ENCODE data around the gene TSTD2. TPM values are rescaled to one million over a fixed set of nuclear protein-coding genes. Genes with fewer than 3 reads are reported as not detected.

TSTD2 gene
- total RNA-seq, 2 experiments from 2014 or later = 23.8 to 26.0 TPM

DNA sequence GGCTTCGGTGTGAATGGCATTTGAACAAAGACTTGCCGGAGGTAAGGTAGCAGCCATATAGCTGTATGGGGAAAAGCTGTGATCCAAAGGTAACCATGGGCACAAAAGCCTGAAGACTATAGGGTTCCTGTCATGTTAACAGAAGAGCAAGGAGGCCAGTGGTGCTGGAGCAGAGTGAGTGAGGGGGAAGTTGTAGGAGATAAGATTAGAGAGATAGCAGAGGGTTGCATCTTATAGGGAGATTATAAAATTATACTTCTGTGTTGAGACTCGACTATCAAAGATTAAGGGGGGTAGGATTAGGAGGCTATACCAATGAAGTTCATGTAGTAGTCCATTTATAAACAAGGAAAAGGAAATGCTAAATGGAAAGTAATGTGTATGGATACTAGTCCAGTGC, 3.7 kb upstream of the TSTD2 start:
- ChIA-PET POLR2A (no interaction called here), CTCF (interaction anchor here (1.2 kb wide), 1 partner anchor 22 kb away, joined by 3 read pairs; no protein-coding TSS in a partner anchor)
- no peaks in the 10 kb centered on the region for H3K9me3 ChIP-seq (ENCODE audit: control insufficient read depth in 1 of 2, insufficient read depth in 1 of 2, low read length in 2 of 2)
- intact Hi-C loops (cut with DNase I, micrococcal nuclease) = loop anchor here (10.0 kb wide), 2 partner anchors 268 to 1168 kb away; partner anchors contain the start of gene GALNT12 (in 1 of the 2)
- peak overlapping the region; percentile 19 for H3K27ac Mint-ChIP-seq
- H3K27me3 Mint-ChIP-seq = no peaks in the 10 kb centered on the region
- DNase-seq (no peak), ATAC-seq (ENCODE audit: poor library complexity) (no peak)
- H3K27me3 ChIP-seq (ENCODE audit: control insufficient read depth in 1 of 2, insufficient read depth in 2 of 2, low read length in 2 of 2) = no peaks in the 10 kb centered on the region
- TF ChIP-seq, protein P1, sequence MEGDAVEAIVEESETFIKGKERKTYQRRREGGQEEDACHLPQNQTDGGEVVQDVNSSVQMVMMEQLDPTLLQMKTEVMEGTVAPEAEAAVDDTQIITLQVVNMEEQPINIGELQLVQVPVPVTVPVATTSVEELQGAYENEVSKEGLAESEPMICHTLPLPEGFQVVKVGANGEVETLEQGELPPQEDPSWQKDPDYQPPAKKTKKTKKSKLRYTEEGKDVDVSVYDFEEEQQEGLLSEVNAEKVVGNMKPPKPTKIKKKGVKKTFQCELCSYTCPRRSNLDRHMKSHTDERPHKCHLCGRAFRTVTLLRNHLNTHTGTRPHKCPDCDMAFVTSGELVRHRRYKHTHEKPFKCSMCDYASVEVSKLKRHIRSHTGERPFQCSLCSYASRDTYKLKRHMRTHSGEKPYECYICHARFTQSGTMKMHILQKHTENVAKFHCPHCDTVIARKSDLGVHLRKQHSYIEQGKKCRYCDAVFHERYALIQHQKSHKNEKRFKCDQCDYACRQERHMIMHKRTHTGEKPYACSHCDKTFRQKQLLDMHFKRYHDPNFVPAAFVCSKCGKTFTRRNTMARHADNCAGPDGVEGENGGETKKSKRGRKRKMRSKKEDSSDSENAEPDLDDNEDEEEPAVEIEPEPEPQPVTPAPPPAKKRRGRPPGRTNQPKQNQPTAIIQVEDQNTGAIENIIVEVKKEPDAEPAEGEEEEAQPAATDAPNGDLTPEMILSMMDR (IDR thresholded peaks at IDR 0.05) = no peak
- H3K9me3 Mint-ChIP-seq = no peaks in the 10 kb centered on the region
- peaks cover 47% of the 10 kb centered on the region for H3K36me3 Mint-ChIP-seq (ENCODE audit: low read depth)
- peaks cover 18% of the 10 kb centered on the region for H3K36me3 ChIP-seq (ENCODE audit: insufficient read depth, low read length)
- H3K4me3 Mint-ChIP-seq = peak overlapping the region; percentile 54
- peaks cover 82% of the 10 kb centered on the region for H3K4me1 Mint-ChIP-seq (ENCODE audit: low read depth)
- no peak overlapping the region for H3K4me3 ChIP-seq (ENCODE audit: low read length)
- H3K4me1 ChIP-seq (ENCODE audit: insufficient read depth, low read length) = peaks cover 30% of the 10 kb centered on the region
- H3K27ac ChIP-seq (ENCODE audit: low read depth in 1 of 2, low read length in 2 of 2) = no peak overlapping the region

DNA sequence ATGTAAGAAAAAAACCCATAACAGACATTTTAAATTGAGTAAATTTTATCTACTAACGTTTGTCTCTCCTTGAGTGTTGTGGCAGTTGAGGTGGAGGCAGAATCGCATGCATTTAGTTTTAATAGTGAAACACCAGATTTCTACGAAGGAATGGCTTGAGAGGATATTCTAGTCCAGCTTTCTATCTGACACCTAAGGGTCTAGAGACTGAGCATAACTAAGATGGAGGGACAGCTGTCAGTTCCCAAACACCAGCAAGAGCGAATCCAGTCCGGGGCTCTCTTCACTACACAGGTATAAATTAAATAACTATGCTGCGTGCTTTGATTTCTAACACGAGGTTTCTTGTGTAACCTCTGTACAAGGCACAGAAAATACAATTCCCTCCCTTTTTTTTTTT, 1.9 kb upstream of the TSTD2 start:
- intact Hi-C loops (cut with DNase I, micrococcal nuclease) = loop anchor here (10.0 kb wide), 2 partner anchors 270 to 1170 kb away; partner anchors contain the start of gene GALNT12 (in 1 of the 2)
- H3K4me3 ChIP-seq (ENCODE audit: low read length) = peak overlapping the region; percentile 72
- CTCF ChIA-PET = no interaction called here
- DNase-seq (no peak), ATAC-seq (ENCODE audit: poor library complexity) (no peak)
- POLR2A ChIA-PET = interaction anchor here (0.7 kb wide), 1 partner anchor 8 kb away, joined by 3 read pairs; no protein-coding TSS in a partner anchor
- H3K36me3 Mint-ChIP-seq (ENCODE audit: low read depth) = peaks cover 30% of the 10 kb centered on the region
- H3K27ac Mint-ChIP-seq = peak overlapping the region; percentile 99
- H3K4me1 ChIP-seq (ENCODE audit: insufficient read depth, low read length) = peaks cover 37% of the 10 kb centered on the region
- H3K4me1 Mint-ChIP-seq (ENCODE audit: low read depth) = peaks cover 78% of the 10 kb centered on the region
- no peak overlapping the region for H3K27ac ChIP-seq (ENCODE audit: low read depth in 1 of 2, low read length in 2 of 2)
- H3K9me3 ChIP-seq (ENCODE audit: control insufficient read depth in 1 of 2, insufficient read depth in 1 of 2, low read length in 2 of 2) = no peaks in the 10 kb centered on the region
- peak overlapping the region; percentile 97 for H3K4me3 Mint-ChIP-seq
- H3K27me3 Mint-ChIP-seq = no peaks in the 10 kb centered on the region
- H3K27me3 ChIP-seq (ENCODE audit: control insufficient read depth in 1 of 2, insufficient read depth in 2 of 2, low read length in 2 of 2) = no peaks in the 10 kb centered on the region
- TF ChIP-seq, protein P1 (IDR thresholded peaks at IDR 0.05) = no peak
- H3K36me3 ChIP-seq (ENCODE audit: insufficient read depth, low read length) = peaks cover 6% of the 10 kb centered on the region
- H3K9me3 Mint-ChIP-seq = no peaks in the 10 kb centered on the region

DNA sequence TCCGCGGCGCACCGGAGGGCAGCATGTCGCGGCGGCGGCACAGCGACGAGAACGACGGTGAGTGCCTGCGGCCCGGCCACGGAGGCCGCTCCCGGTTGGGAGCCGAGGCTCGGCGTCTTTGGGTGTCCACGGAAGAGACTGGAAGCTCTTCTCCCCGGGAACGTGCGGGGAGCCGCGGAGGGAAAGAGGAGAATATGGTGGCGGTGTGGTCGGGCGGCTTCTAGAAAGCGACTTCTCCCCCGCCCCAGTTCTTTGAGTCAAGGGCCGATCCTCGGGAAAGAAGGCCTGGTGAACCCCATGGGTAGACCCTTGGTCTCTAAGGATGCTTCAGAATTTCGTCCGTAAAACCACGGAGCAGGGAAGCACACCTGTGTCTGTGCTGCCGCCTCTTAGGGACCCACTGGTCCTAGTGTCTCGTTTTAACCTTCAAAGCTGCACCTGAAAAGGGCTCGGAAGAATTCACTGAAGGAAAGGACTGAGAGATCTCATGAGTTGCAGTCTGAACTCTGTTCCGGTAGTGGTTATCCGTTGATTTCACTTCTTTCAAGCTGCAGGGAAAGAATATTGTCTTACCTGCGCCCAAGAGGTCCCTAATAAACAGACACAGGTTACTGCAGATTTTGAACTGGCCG, 807 bp upstream of the TSTD2 start:
- TF ChIP-seq, protein P1 (IDR thresholded peaks at IDR 0.05) = no peak
- ChIA-PET POLR2A (interaction anchor here (0.6 to 2.9 kb wide), 33 partner anchors 9 to 1588 kb away, joined by 3 to 50 read pairs (median 7); partner anchors contain the start of genes ALG2, ANP32B, NANS and SEC61B), CTCF (interaction anchor here (0.9 to 1.6 kb wide), 3 partner anchors 19 to 222 kb away, joined by 3 to 6 read pairs (median 3); partner anchors contain the start of genes TDRD7 and XPA)
- DNase-seq (peak in 4 of 14 experiments; percentile 2 to 27 (median 17)), ATAC-seq (ENCODE audit: poor library complexity) (no peak)
- Mint-ChIP-seq H3K4me3 (peak overlapping the region; percentile 97), H3K27ac (peak overlapping the region; percentile 99), H3K36me3 (ENCODE audit: low read depth) (peaks cover 34% of the 10 kb centered on the region), H3K27me3 (no peaks in the 10 kb centered on the region), H3K4me1 (ENCODE audit: low read depth) (peaks cover 78% of the 10 kb centered on the region), H3K9me3 (no peaks in the 10 kb centered on the region)
- Histone ChIP-seq H3K27me3 (ENCODE audit: control insufficient read depth in 1 of 2, insufficient read depth in 2 of 2, low read length in 2 of 2) (no peaks in the 10 kb centered on the region), H3K4me1 (ENCODE audit: insufficient read depth, low read length) (peaks cover 37% of the 10 kb centered on the region), H3K36me3 (ENCODE audit: insufficient read depth, low read length) (peaks cover 6% of the 10 kb centered on the region), H3K4me3 (ENCODE audit: low read length) (peak overlapping the region; percentile 72), H3K9me3 (ENCODE audit: control insufficient read depth in 1 of 2, insufficient read depth in 1 of 2, low read length in 2 of 2) (no peaks in the 10 kb centered on the region), H3K27ac (ENCODE audit: low read depth in 1 of 2, low read length in 2 of 2) (peak overlapping the region; percentile 95 to 97)
- intact Hi-C loops (cut with DNase I, micrococcal nuclease) = loop anchor here (2.0 to 10.0 kb wide), 6 partner anchors 63 to 1171 kb away; partner anchors contain the start of genes GALNT12 (in 1 of the 2) and XPA (in 1 of the 2)

Measured in CD4-positive, alpha-beta T cell (primary cell).